Neural progenitor cell (in vitro differentiated cells): ENCODE results near the gene CORO7. TPM values are rescaled to one million over a fixed set of nuclear protein-coding genes. Genes with fewer than 3 reads are reported as not detected.

Experiments
- DNase-seq: peaks from one replicate; pipeline ENCODE4 v3.0.0-alpha.2; 2016; ENCODE audit warnings: low spot score
- H2AFZ ChIP-seq: fragments of 200-600 bp; sonication (generic); replicated peaks from 2 replicates; pipeline ENCODE4 v1.6.1; 2016; ENCODE audit warnings: antibody characterized with exemption
- H3F3A ChIP-seq: fragments of 200-600 bp; sonication (generic); 2 replicates; pipeline ENCODE4 v1.6.1; 2016; ENCODE audit warnings: antibody characterized with exemption, low read depth
- H3K27ac ChIP-seq: fragments of 200-600 bp; sonication (generic); 2 replicates; pipeline ENCODE4 v1.5.1; 2016; ENCODE audit warnings: mild to moderate bottlenecking
- H3K27me3 ChIP-seq: fragments of 200-600 bp; sonication (generic); 2 replicates; pipeline ENCODE4 v1.6.1; 2016; ENCODE audit warnings: mild to moderate bottlenecking, moderate library complexity
- H3K36me3 ChIP-seq: fragments of 200-600 bp; sonication (generic); 2 replicates; pipeline ENCODE4 v1.5.1; 2016
- H3K4me1 ChIP-seq: fragments of 200-600 bp; sonication (generic); 2 replicates; pipeline ENCODE4 v1.6.1; 2016; ENCODE audit warnings: mixed run types
- H3K4me2 ChIP-seq: fragments of 200-600 bp; sonication (generic); 2 replicates; pipeline ENCODE4 v1.6.1; 2016
- H3K4me3 ChIP-seq: fragments of 200-600 bp; sonication (generic); 2 replicates; pipeline ENCODE4 v1.5.1; 2016
- H3K79me2 ChIP-seq: fragments of 200-600 bp; sonication (generic); 2 replicates; pipeline ENCODE4 v1.6.1; 2016; ENCODE audit warnings: low read depth
- H3K9ac ChIP-seq: fragments of 200-600 bp; sonication (generic); 2 replicates; pipeline ENCODE4 v1.6.1; 2016
- H3K9me3 ChIP-seq: fragments of 200-600 bp; sonication (generic); 2 replicates; pipeline ENCODE4 v1.5.1; 2016; ENCODE audit warnings: low read depth
- H4K20me1 ChIP-seq: fragments of 200-600 bp; sonication (generic); 2 replicates; pipeline ENCODE4 v1.6.1; 2016; ENCODE audit warnings: low read depth
- H3K27ac Mint-ChIP-seq: 3 replicates; pipeline ENCODE4 v1.8.0; 2021; ENCODE audit warnings: mixed read lengths
- H3K27me3 Mint-ChIP-seq: 2 replicates; pipeline ENCODE4 v1.8.0; 2022; ENCODE audit warnings: low read depth, mild to moderate bottlenecking, inconsistent platforms, moderate library complexity, mixed read lengths; ENCODE audit not compliant: insufficient read depth
- H3K36me3 Mint-ChIP-seq: 3 replicates; pipeline ENCODE4 v1.8.0; 2021; ENCODE audit warnings: mixed read lengths
- H3K4me1 Mint-ChIP-seq: 3 replicates; pipeline ENCODE4 v1.8.0; 2021; ENCODE audit warnings: mixed read lengths
- H3K4me3 Mint-ChIP-seq: 3 replicates; pipeline ENCODE4 v1.8.0; 2021; ENCODE audit warnings: mild to moderate bottlenecking, moderate library complexity, mixed read lengths
- H3K9me3 Mint-ChIP-seq: 3 replicates; pipeline ENCODE4 v1.8.0; 2020; ENCODE audit warnings: mixed read lengths
- EZH2 ChIP-seq: fragments of 200-600 bp; sonication (generic); IDR thresholded peaks from 2 replicates; pipeline ENCODE4 v1.6.1; 2017; ENCODE audit warnings: antibody characterized with exemption, mild to moderate bottlenecking, moderate library complexity
- EZH2phosphoT487 ChIP-seq: fragments of 200-600 bp; sonication (generic); IDR thresholded peaks from 2 replicates; pipeline ENCODE4 v1.6.1; 2017; ENCODE audit warnings: antibody characterized with exemption
- total RNA-seq: library from RNA; depleted of rRNA; stranded (reverse); fragments of >200 nt; gene quantifications from 2 replicates; pipeline ENCODE4 v1.2.3, GENCODE V29; 2015; ENCODE audit warnings: low replicate concordance
- TF ChIP-seq, protein P1 (sequence below): fragments of 200-600 bp; sonication (generic); IDR thresholded peaks from 2 replicates; pipeline ENCODE4 v1.5.1; 2017; ENCODE audit warnings: antibody characterized with exemption, mild to moderate bottlenecking

CORO7 gene
- total RNA-seq = 6.8 and 21.8 TPM in 2 replicates

GRCh38 chr16:4416200-4417032 lies at the start of gene CORO7:
Gene CORO7, minus strand, starts transcription at chr16:4416596. Its CDS starts 78 bp downstream, at chr16:4416518.
- Histone ChIP-seq H3K79me2 (no peaks in the 10 kb centered on the region), H3K36me3 (no peaks in the 10 kb centered on the region), H4K20me1 (peaks cover 5% of the 10 kb centered on the region), H3K27me3 (peaks cover 15% of the 10 kb centered on the region), H3K9me3 (no peaks in the 10 kb centered on the region), H3K4me1 (peaks cover 3% of the 10 kb centered on the region), H3K9ac (no peak within 1 kb of the TSS), H3K4me3 (peak within 1 kb of the TSS; percentile 75), H3F3A (peaks cover 14% of the 10 kb centered on the region), H2AFZ (peak within 1 kb of the TSS; percentile 86), H3K27ac (no peak within 1 kb of the TSS), H3K4me2 (peak within 1 kb of the TSS; percentile 86)
- H3K27ac Mint-ChIP-seq = no peak within 1 kb of the TSS
- H3K4me1 Mint-ChIP-seq = peaks cover 13% of the 10 kb centered on the region
- peaks cover 5% of the 10 kb centered on the region for H3K27me3 Mint-ChIP-seq
- TF ChIP-seq EZH2 = peak; percentile 30
- TF ChIP-seq, protein P1, sequence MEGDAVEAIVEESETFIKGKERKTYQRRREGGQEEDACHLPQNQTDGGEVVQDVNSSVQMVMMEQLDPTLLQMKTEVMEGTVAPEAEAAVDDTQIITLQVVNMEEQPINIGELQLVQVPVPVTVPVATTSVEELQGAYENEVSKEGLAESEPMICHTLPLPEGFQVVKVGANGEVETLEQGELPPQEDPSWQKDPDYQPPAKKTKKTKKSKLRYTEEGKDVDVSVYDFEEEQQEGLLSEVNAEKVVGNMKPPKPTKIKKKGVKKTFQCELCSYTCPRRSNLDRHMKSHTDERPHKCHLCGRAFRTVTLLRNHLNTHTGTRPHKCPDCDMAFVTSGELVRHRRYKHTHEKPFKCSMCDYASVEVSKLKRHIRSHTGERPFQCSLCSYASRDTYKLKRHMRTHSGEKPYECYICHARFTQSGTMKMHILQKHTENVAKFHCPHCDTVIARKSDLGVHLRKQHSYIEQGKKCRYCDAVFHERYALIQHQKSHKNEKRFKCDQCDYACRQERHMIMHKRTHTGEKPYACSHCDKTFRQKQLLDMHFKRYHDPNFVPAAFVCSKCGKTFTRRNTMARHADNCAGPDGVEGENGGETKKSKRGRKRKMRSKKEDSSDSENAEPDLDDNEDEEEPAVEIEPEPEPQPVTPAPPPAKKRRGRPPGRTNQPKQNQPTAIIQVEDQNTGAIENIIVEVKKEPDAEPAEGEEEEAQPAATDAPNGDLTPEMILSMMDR = no peak
- peak; percentile 93 for DNase-seq
- H3K4me3 Mint-ChIP-seq = peak within 1 kb of the TSS; percentile 89
- H3K36me3 Mint-ChIP-seq = no peaks in the 10 kb centered on the region
- H3K9me3 Mint-ChIP-seq = no peaks in the 10 kb centered on the region

- H3K4me2 ChIP-seq = no peak overlapping the region
- H3K27me3 Mint-ChIP-seq = peaks cover 6% of the 10 kb centered on the region
- H3K4me3 ChIP-seq = no peak overlapping the region
- H4K20me1 ChIP-seq = peaks cover 7% of the 10 kb centered on the region
- peaks cover 12% of the 10 kb centered on the region for H3K36me3 Mint-ChIP-seq
- H3K9me3 Mint-ChIP-seq = no peaks in the 10 kb centered on the region
- no peak overlapping the region for H3K27ac ChIP-seq
- H3K4me3 Mint-ChIP-seq = no peak overlapping the region
- DNase-seq = no peak
- no peak overlapping the region for H2AFZ ChIP-seq
- no peaks in the 10 kb centered on the region for H3K9me3 ChIP-seq
- no peaks in the 10 kb centered on the region for H3K79me2 ChIP-seq
- peak overlapping the region; percentile 83 for H3K27ac Mint-ChIP-seq
- peaks cover 6% of the 10 kb centered on the region for H3K4me1 ChIP-seq
- H3K4me1 Mint-ChIP-seq = peaks cover 12% of the 10 kb centered on the region
- no peaks in the 10 kb centered on the region for H3K27me3 ChIP-seq
- no peak overlapping the region for H3K9ac ChIP-seq
- peaks cover 18% of the 10 kb centered on the region for H3F3A ChIP-seq
- no peaks in the 10 kb centered on the region for H3K36me3 ChIP-seq
- no peak for TF ChIP-seq EZH2
- no peak for TF ChIP-seq EZH2phosphoT487
- TF ChIP-seq, protein P1 = no peak
Measured at GRCh38 chr16:4463522-4464163, 47.2 kb upstream of the CORO7 start.

DNA sequence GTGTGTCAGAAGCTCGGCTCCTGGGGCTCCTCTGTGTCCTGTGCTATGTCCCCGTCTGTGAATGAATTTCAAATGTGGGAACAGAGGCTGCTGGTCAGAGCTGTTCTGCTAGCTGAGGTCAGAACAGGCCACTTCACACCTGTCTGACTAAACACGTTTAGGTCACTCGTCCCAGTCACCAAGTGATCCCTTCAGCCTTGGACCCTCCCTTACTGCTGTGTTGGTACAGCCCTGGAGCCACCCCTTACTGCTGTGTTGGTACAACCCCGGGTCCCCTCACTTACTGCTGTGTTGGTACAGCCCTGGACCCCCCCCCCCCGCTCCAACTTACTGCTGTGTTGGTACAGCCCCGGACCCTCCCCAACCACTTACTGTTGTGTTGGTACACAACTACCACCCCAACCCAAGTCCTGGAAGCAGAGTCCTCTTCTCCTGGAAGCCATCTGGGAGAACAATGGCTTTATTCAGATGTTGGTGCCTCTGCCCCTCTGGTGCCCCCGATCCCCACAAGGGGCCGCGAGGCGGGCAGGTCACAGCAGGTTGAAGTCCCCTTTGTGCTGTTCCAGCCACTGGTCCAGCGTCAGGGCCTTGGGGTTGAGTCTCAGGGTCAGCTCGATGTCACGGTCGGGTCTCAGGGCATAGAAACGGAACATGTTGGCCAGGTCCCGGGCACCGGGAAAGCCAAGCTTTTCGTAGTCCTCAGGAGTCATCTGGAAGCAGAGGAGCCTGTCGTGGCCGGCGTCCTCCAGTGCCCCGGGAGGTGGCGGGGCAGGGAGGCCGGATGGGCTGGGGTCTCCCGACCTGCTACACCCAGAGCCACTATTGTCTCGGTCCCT lies 45.1 kb upstream of the CORO7 start:
- Histone ChIP-seq H3K27ac (peak overlapping the region; percentile 46), H2AFZ (no peak overlapping the region), H3K9me3 (no peaks in the 10 kb centered on the region), H3K79me2 (no peaks in the 10 kb centered on the region), H4K20me1 (peaks cover 7% of the 10 kb centered on the region), H3K27me3 (no peaks in the 10 kb centered on the region), H3K4me3 (no peak overlapping the region), H3K4me2 (no peak overlapping the region), H3K36me3 (no peaks in the 10 kb centered on the region), H3K9ac (no peak overlapping the region), H3K4me1 (peaks cover 6% of the 10 kb centered on the region), H3F3A (peaks cover 18% of the 10 kb centered on the region)
- TF ChIP-seq, protein P1 = no peak
- no peak for TF ChIP-seq EZH2
- TF ChIP-seq EZH2phosphoT487 = no peak
- H3K27me3 Mint-ChIP-seq = peaks cover 2% of the 10 kb centered on the region
- H3K27ac Mint-ChIP-seq = no peak overlapping the region
- H3K9me3 Mint-ChIP-seq = no peaks in the 10 kb centered on the region
- H3K36me3 Mint-ChIP-seq = peaks cover 8% of the 10 kb centered on the region
- peaks cover 12% of the 10 kb centered on the region for H3K4me1 Mint-ChIP-seq
- no peak overlapping the region for H3K4me3 Mint-ChIP-seq
- peak; percentile 51 for DNase-seq
